Measurements from ENCODE around the gene ACAA1. TPM values are rescaled to one million over a fixed set of nuclear protein-coding genes. Genes with fewer than 3 reads are reported as not detected.

Gene ACAA1
- total and polyA plus RNA-seq, 2 experiments from 2014 or later = 21.4 to 26.6 TPM

DNA sequence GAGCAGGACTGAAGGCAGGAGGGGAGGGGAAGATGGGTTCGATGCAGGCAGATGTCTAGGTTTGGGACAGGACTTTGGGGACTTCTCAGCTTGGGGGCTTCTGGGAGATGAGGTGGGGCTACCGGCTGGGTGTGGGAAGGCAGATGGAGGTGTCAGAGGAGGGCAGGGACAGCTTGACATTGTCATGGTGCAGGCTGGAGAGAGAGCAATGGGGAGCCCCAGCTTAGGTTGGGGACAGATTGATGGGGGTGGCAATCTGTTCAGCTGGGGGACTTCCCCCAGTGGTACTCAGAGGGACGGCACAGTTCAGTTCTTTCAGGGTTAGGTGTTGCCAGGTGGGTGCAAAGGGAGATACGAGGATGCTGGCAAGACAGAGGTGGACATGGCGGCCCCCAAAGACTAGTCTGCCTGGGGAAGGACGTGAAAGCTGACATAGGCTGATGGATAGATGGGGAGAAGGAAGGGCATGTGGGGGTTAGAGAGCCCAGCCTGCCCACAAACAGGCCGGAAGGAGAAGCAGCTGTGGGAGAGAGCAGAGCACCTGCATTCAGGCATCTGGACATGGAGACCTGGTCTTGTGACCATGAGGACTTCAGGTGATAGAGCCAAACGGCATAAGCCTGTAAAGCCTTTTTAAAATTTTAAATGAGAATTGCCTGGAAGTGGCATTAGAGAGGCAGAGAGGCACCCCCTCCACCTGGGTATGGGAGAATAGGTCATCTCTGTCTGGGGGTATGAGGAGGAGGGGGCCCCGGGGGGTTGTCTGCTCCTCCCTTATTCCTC lies 21.1 kb downstream of the ACAA1 start:
- no peak for ATAC-seq
- Histone ChIP-seq H4K20me1 (replicated peaks; ENCODE audit: insufficient read depth) (no peaks in the 10 kb centered on the region; the same call in 1 of the 2 replicates), H3K9me2 (ENCODE audit: insufficient read depth) (no peaks in the 10 kb centered on the region), H3K4me2 (no peak overlapping the region), H2AFZ (no peak overlapping the region), H3K36me3 (ENCODE audit: insufficient read depth) (no peaks in the 10 kb centered on the region), H3K27me3 (ENCODE audit: insufficient read depth) (no peaks in the 10 kb centered on the region), H3K27ac (ENCODE audit: low read depth) (no peak overlapping the region), H3K79me2 (replicated peaks; ENCODE audit: insufficient read depth) (no peaks in the 10 kb centered on the region), H3F3A (replicated peaks; ENCODE audit: low read depth) (no peaks in the 10 kb centered on the region), H3K4me1 (ENCODE audit: insufficient read depth) (no peaks in the 10 kb centered on the region), H3K4me3 (no peak overlapping the region)
- H3K9me3 Mint-ChIP-seq = no peaks in the 10 kb centered on the region; the same call in 2 of the 3 replicates
- peaks cover 20% of the 10 kb centered on the region for H3K27me3 Mint-ChIP-seq (ENCODE audit: insufficient read depth, low read depth, poor library complexity)
- H3K36me3 Mint-ChIP-seq (ENCODE audit: low read depth) = peaks cover 3% of the 10 kb centered on the region; the same call in 2 of the 3 replicates
- no peak overlapping the region for H3K27ac Mint-ChIP-seq
- no peaks in the 10 kb centered on the region for H3K4me1 Mint-ChIP-seq
- no peak for DNase-seq (ENCODE audit: low spot score)
- no peak for TF ChIP-seq POLR2AphosphoS5 (IDR thresholded peaks at IDR 0.05; ENCODE audit: low read depth)
- H3K4me3 Mint-ChIP-seq = no peak overlapping the region

DNA sequence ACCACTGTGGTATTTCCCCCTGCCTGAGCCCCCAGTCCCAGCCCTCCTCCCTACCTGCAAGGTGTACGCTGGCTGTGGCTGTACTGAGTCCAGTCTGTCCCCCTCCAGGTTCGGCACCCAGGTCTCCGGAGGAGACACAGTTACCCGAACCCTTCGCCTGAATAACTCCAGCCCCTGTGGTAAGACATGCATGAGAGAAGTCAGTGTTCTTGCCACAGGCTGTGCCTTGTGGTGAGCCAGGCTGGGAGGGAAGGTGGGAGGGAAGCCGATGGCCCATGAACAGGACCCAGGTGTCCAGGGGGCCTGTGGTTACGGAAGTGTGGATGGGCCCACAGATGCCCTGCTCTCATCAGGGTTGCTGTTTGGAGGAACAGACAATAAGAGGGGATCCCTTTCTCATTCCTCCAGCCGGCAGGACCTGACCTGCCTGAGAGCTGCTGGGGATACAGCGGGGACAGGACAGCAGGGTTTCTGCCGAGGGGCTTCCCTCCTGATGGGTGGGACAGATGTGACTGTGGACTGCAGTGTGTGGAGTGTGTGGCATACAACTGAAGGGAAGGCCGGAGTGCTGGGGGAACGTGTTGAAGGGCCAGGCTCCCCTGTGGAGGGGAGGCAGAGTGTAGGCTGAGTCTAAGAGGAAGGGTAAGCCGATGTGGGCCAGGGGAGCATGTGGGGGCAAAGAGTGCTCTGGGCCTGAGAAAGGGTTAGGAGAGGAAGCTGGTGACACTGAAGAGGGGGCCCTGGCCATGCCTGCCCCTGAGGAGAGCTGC lies 21.9 kb downstream of the ACAA1 start:
- ATAC-seq (no peak), DNase-seq (ENCODE audit: low spot score) (no peak)
- H3K4me3 ChIP-seq = no peak overlapping the region
- H3K9me2 ChIP-seq (ENCODE audit: insufficient read depth) = no peaks in the 10 kb centered on the region
- no peaks in the 10 kb centered on the region; the same call in 1 of the 2 replicates for H4K20me1 ChIP-seq (replicated peaks; ENCODE audit: insufficient read depth)
- no peaks in the 10 kb centered on the region for H3F3A ChIP-seq (replicated peaks; ENCODE audit: low read depth)
- H3K4me2 ChIP-seq = no peak overlapping the region
- H3K79me2 ChIP-seq (replicated peaks; ENCODE audit: insufficient read depth) = no peaks in the 10 kb centered on the region
- H3K27ac ChIP-seq (ENCODE audit: low read depth) = no peak overlapping the region
- Mint-ChIP-seq H3K4me1 (no peaks in the 10 kb centered on the region), H3K9me3 (no peaks in the 10 kb centered on the region; the same call in 2 of the 3 replicates), H3K27me3 (ENCODE audit: insufficient read depth, low read depth, poor library complexity) (peaks cover 20% of the 10 kb centered on the region), H3K27ac (no peak overlapping the region), H3K4me3 (no peak overlapping the region), H3K36me3 (ENCODE audit: low read depth) (no peaks in the 10 kb centered on the region; the same call in 2 of the 3 replicates)
- H2AFZ ChIP-seq = no peak overlapping the region
- no peaks in the 10 kb centered on the region for H3K4me1 ChIP-seq (ENCODE audit: insufficient read depth)
- H3K36me3 ChIP-seq (ENCODE audit: insufficient read depth) = no peaks in the 10 kb centered on the region
- H3K27me3 ChIP-seq (ENCODE audit: insufficient read depth) = no peaks in the 10 kb centered on the region
- TF ChIP-seq, protein P1, sequence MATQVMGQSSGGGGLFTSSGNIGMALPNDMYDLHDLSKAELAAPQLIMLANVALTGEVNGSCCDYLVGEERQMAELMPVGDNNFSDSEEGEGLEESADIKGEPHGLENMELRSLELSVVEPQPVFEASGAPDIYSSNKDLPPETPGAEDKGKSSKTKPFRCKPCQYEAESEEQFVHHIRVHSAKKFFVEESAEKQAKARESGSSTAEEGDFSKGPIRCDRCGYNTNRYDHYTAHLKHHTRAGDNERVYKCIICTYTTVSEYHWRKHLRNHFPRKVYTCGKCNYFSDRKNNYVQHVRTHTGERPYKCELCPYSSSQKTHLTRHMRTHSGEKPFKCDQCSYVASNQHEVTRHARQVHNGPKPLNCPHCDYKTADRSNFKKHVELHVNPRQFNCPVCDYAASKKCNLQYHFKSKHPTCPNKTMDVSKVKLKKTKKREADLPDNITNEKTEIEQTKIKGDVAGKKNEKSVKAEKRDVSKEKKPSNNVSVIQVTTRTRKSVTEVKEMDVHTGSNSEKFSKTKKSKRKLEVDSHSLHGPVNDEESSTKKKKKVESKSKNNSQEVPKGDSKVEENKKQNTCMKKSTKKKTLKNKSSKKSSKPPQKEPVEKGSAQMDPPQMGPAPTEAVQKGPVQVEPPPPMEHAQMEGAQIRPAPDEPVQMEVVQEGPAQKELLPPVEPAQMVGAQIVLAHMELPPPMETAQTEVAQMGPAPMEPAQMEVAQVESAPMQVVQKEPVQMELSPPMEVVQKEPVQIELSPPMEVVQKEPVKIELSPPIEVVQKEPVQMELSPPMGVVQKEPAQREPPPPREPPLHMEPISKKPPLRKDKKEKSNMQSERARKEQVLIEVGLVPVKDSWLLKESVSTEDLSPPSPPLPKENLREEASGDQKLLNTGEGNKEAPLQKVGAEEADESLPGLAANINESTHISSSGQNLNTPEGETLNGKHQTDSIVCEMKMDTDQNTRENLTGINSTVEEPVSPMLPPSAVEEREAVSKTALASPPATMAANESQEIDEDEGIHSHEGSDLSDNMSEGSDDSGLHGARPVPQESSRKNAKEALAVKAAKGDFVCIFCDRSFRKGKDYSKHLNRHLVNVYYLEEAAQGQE (IDR thresholded peaks at IDR 0.05; ENCODE audit: unreplicated experiment) = no peak
- TF ChIP-seq, protein P2, sequence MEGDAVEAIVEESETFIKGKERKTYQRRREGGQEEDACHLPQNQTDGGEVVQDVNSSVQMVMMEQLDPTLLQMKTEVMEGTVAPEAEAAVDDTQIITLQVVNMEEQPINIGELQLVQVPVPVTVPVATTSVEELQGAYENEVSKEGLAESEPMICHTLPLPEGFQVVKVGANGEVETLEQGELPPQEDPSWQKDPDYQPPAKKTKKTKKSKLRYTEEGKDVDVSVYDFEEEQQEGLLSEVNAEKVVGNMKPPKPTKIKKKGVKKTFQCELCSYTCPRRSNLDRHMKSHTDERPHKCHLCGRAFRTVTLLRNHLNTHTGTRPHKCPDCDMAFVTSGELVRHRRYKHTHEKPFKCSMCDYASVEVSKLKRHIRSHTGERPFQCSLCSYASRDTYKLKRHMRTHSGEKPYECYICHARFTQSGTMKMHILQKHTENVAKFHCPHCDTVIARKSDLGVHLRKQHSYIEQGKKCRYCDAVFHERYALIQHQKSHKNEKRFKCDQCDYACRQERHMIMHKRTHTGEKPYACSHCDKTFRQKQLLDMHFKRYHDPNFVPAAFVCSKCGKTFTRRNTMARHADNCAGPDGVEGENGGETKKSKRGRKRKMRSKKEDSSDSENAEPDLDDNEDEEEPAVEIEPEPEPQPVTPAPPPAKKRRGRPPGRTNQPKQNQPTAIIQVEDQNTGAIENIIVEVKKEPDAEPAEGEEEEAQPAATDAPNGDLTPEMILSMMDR (conservative IDR thresholded peaks at IDR 0.05; ENCODE audit: low read depth in 2 of 2) = no peak
- TF ChIP-seq EZH2 (IDR thresholded peaks at IDR 0.05; ENCODE audit: low read depth, unreplicated experiment) = no peak
- TF ChIP-seq JUNB (IDR thresholded peaks at IDR 0.05; ENCODE audit: unreplicated experiment) = no peak
- no peak for TF ChIP-seq EZH2phosphoT487 (IDR thresholded peaks at IDR 0.05; ENCODE audit: unreplicated experiment)
- TF ChIP-seq STAT1 (IDR thresholded peaks at IDR 0.05; ENCODE audit: unreplicated experiment) = no peak
- TF ChIP-seq NANOG (IDR thresholded peaks at IDR 0.05; ENCODE audit: borderline replicate concordance) = no peak
- no peak for TF ChIP-seq ZNF114 (CRISPR knock-in tag; IDR thresholded peaks at IDR 0.05)
- no peak for TF ChIP-seq POLR2AphosphoS5 (IDR thresholded peaks at IDR 0.05; ENCODE audit: low read depth)
- no peak for TF ChIP-seq CREB1 (CRISPR knock-in tag; IDR thresholded peaks at IDR 0.05; ENCODE audit: low read depth)
- TF ChIP-seq, protein P3, sequence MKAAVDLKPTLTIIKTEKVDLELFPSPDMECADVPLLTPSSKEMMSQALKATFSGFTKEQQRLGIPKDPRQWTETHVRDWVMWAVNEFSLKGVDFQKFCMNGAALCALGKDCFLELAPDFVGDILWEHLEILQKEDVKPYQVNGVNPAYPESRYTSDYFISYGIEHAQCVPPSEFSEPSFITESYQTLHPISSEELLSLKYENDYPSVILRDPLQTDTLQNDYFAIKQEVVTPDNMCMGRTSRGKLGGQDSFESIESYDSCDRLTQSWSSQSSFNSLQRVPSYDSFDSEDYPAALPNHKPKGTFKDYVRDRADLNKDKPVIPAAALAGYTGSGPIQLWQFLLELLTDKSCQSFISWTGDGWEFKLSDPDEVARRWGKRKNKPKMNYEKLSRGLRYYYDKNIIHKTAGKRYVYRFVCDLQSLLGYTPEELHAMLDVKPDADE (IDR thresholded peaks at IDR 0.05) = no peak
- TF ChIP-seq ZNF331 (CRISPR knock-in tag; IDR thresholded peaks at IDR 0.05; ENCODE audit: low read depth) = no peak

Data from GM23338 (cell line).